HG03460 (cell line): ENCODE results near the gene PGA4.
"Not testable (repeated sequence)": the region's sequence is repeated elsewhere in the genome, so short reads cannot be mapped to it uniquely, and the experiment has no call there.

Experiments used
- ATAC-seq: cut with Tn5 transposase; IDR thresholded peaks from one replicate; pipeline ENCODE4 v1.9.1; 2021; ENCODE audit not compliant: unreplicated experiment

Gene PGA4

GRCh38 chr11:61248071-61248470 is 25.9 kb downstream of the PGA4 start:
- not testable (repeated sequence) for ATAC-seq

- ATAC-seq, result not testable (repeated sequence)
Measured at GRCh38 chr11:61249201-61249600, 27.1 kb downstream of the PGA4 start.

DNA sequence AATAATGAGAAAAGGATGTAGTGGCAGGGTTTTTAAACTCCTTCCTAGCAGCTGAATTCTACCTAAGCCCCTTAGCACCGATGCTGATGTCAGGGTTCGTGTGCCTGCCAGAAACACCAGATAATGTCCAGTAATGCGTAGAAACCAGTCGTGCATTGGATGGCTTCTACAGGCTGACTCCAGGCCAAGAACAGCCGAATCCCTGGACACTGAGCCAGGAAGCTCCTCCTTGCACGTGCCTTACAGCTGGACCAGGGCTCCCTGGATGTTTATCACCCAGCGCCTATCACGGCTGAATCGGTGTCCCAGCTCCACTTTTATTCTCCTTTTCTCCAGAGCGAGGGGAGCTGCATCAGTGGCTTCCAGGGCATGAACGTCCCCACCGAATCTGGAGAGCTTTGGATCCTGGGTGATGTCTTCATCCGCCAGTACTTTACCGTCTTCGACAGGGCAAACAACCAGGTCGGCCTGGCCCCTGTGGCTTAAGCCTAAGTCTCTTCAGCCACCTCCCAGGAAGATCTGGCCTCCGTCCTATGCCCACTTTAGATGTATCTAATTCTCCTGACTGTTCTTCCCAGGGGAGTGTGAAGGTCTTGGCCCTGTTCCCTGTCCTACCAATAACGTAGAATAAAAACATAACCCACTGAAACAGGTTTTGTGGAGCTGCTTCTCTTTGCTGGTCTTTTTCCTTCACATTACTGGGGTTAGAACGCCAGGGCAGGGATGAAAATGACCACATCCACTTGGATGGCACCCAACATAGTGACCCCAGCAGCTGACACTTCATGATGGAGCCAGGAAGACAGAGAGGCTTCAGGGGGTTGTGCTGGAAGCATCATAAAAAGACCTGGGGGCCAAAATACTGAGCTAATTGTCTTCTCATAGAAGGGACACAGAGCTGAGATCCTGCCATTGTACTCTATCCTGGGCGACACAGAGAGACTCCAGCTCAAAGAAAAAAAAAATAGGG is 28.9 kb downstream of the PGA4 start:
- ATAC-seq, result not testable (repeated sequence)

DNA sequence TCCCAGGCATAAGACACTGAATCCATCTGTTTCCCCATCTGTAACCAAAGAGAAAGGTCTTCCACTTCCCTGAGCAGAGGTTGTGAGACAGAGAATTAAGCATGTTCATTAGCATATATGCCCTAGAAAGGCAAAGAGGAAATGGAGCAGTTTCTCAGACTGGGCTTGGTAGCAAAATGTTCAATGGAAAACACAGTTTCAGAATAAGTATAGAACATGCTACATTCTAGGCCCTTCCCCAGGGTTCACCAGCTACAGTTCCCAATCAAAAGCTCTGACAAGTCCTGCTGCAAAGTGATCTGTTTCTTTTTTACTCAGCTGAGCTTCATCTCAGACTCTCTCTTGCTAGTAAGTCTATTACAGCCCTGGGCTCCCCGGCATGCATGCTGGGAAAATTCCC is 30.2 kb downstream of the PGA4 start:
- ATAC-seq, result not testable (repeated sequence)

GRCh38 chr11:61254403-61255025 is 32.4 kb downstream of the PGA4 start:
- ATAC-seq, result peak; percentile 68

DNA sequence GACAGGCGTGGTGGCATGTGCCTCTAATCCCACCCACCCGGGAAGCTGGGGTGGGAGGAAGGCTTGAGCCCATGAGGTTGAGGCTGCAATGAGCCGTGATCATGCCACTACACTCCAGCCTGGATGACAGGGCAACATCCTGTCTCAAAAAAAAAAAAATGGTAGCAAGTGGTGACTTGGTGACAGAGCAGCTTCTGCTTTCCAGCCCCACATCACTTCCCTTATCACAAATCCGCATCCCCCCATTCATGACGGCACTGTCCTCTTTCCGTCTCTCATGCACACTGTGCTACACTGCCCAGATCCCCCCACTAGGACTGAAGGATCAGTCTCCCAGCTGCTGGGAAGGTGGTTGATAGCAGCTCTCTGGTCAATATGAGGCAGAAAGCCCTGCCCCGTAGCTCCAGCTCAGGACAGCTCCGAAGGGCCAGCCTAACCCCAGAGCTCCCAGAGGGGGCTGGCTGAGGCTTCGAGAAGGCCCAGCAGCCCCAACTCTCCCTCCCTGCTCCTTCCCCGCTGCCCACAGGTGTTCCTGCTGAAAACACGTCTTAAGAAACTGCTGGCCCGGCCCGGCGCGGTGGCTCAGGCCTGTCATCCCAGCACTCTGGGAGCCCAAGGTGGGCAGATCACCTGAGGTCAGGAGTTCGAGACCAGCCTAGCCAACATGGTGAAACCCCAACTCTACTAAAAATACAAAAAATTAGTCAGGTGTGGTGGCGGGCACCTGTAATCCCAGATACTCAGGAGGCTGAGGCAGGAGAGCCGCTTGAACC is 34.7 kb downstream of the PGA4 start:
- ATAC-seq, result no peak

GRCh38 chr11:61258546-61258945 is 36.4 kb downstream of the PGA4 start:
- no peak for ATAC-seq

DNA sequence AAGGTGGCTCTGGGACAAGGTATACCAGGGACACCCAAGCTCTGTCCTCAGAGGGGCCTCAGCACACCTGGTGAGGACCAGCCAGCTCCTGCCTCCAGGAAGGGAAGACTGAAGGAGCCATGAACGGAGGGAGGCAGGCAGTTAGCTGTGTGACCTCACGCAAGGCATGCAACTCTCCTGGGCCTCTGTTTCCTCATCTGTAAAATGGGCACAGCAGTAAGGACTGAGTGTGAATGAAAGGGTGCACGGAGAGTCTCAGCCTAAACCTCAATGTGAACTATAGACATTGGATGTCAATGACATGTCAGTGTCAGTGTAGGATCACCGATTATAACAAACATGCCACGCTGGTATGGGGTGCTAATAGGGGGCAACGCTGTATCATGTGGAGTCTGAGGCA is 37.2 kb downstream of the PGA4 start:
- no peak for ATAC-seq

- no peak for ATAC-seq
Measured at GRCh38 chr11:61264371-61264770, 42.2 kb downstream of the PGA4 start.

GRCh38 chr11:61264795-61265194 is 42.6 kb downstream of the PGA4 start:
- ATAC-seq, result no peak

GRCh38 chr11:61265357-61265756 is 43.2 kb downstream of the PGA4 start:
- ATAC-seq, result no peak

DNA sequence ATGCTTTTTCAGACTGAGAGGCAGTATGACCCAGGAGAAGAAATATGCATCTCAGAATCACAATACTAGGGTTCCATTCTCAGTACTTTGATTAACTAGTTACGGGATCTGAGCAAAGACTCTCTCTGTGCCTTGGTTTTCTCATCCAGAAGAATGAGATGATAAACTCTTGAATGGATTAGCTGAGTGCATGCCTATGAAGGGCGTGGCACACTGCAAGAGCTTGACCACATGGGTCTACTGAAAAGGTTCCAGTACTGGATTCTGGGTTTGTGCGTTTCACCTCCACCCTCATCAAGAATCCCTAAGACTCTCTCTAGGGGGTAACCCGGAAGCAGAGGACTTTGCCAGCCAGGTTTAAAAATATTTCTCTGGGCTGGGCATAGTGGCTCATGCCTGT is 44.5 kb downstream of the PGA4 start:
- ATAC-seq, result no peak

DNA sequence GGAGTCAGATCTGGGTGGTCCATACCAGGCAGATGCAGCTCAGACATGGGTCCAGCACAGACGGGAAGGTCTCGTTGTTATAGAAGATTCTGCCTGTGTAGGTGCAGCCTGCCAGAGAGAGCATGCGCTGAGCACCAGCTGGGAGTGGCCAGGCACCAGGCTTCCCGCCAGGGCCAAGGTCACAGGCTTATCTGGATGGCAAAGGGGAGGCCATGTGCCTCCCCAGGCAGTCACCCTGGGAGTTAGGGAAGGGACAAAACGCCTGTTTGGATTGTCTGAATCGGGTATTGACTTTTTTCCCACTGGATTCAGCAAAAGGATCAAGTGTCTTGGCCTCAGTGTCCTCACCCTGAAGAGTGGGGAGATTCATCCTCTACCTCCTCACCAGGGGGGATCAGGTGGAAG is 45.3 kb downstream of the PGA4 start:
- no peak for ATAC-seq

DNA sequence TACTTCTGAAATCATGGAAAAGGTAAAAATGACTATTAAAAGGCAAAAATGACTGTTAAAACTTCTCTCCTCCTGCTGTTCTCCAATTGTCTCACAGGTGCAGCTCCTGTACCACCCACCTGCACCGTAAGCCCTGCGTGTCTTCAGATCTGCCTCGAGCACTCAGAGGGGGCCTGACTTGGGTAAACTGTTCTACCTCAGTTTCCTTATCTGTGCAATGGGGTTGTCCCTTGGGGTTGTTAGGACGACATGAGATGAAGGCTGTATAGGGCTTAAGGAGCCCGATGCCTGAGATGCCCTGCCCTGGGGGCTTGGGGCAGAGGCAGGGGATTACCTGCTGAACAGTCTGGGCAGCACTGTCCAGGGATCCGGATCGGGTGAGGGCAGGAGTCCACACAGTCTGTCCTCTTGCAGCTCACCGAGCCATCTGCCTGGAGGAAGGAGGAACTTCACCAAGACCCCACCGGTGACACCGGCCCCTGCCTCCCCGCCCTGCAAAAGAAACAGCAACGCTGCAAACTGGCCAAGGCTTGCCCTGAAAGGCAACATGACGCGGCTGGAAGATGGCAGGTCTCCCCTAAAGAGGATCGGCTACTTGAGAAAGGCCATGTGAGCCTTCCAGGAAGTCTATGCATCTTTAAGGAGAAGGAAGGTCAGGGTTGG is 46.6 kb downstream of the PGA4 start:
- ATAC-seq, result no peak

GRCh38 chr11:61270354-61271076 is 48.4 kb downstream of the PGA4 start:
- no peak for ATAC-seq

- no peak for ATAC-seq
Measured at GRCh38 chr11:61272731-61273130, 50.6 kb downstream of the PGA4 start.

GRCh38 chr11:61273178-61274078 is 51.3 kb downstream of the PGA4 start:
- ATAC-seq, result no peak

- no peak for ATAC-seq
Measured at GRCh38 chr11:61274084-61274483, 51.9 kb downstream of the PGA4 start.

- ATAC-seq, result no peak
Measured at GRCh38 chr11:61275191-61275590, 53.0 kb downstream of the PGA4 start.
